ENCODE measurements around the gene DUOX2.

DUOX2 gene

DNA sequence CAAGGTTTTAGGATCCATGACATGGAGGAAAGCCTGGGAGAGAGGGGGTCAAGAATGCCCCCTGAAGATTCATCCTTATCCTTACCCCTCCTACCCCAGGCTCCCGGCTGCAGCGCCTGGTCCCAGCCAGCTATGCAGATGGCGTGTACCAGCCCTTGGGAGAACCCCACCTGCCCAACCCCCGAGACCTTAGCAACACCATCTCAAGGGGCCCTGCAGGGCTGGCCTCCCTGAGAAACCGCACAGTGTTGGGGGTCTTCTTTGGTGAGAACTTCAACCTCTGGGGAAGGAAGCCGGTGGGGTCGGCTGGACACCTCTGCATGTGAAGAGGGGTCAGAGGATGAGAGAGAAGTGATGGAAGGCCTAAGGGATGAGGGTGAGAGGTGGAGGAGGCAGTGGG, 20.1 kb upstream of the DUOX2 start:
- WGBS (ENCODE audit: insufficient coverage): 98% methylated on average over 5 of the region's 7 CpGs
- H3K27ac ChIP-seq (ENCODE audit: insufficient read depth in 1 of 2, low read depth in 1 of 2, low read length in 2 of 2, poor library complexity in 1 of 2, severe bottlenecking in 2 of 2): no peak overlapping the region
- H3K4me3 ChIP-seq (ENCODE audit: control insufficient read depth in 1 of 7, extremely low read depth in 1 of 7, insufficient read depth in 4 of 7, low read depth in 2 of 7, low read length in 6 of 7): no peak overlapping the region
- H3K36me3 ChIP-seq (ENCODE audit: control insufficient read depth in 4 of 4, insufficient read depth in 4 of 4, low read length in 3 of 4): no peaks in the 10 kb centered on the region
- peaks cover 0 to 81% (median 41%) of the 10 kb centered on the region in 5 experiments for H3K27me3 ChIP-seq (replicated peaks in 2 of 5; ENCODE audit: control insufficient read depth in 4 of 5, insufficient read depth in 5 of 5, low read length in 4 of 5)
- ChIA-PET CTCF (interaction anchor here (1.0 to 1.2 kb wide), 2 partner anchors 7 to 13 kb away, joined by 3 to 5 read pairs; no protein-coding TSS in a partner anchor), POLR2A (no interaction called here)
- H3K4me1 ChIP-seq (ENCODE audit: control extremely low read depth in 1 of 4, control insufficient read depth in 4 of 4, insufficient read depth in 4 of 4, low read length in 3 of 4): peaks cover 0 to 13% (median 7%) of the 10 kb centered on the region in 4 experiments
- peaks cover 0 to 2% (median 0%) of the 10 kb centered on the region in 5 experiments for H3K9me3 ChIP-seq (ENCODE audit: control extremely low read depth in 1 of 5, control insufficient read depth in 4 of 5, insufficient read depth in 2 of 5, low read depth in 1 of 5, low read length in 4 of 5)
- DNase-seq: no peak

DNA sequence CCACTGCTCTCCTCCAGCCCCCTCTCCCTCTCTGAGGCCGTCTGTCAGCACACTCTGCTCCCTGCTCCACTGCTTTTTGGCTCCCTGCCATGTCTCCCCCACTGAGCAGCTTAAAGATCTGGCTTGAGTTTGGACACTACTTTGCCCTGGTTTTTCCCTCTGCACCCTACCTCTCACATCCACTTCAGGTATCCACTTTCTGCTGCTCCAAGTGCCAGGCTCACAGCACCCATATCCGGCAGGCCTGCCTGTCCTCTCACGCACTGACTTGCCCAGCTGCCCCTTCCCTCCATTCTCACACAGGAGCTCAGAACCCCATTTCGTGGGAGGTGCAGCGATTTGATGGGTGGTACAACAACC, 19.6 kb upstream of the DUOX2 start:
- H3K4me3 ChIP-seq (ENCODE audit: control insufficient read depth in 1 of 7, extremely low read depth in 1 of 7, insufficient read depth in 4 of 7, low read depth in 2 of 7, low read length in 6 of 7): no peak overlapping the region
- peaks cover 0 to 17% (median 8%) of the 10 kb centered on the region in 4 experiments for H3K4me1 ChIP-seq (ENCODE audit: control extremely low read depth in 1 of 4, control insufficient read depth in 4 of 4, insufficient read depth in 4 of 4, low read length in 3 of 4)
- no peaks in the 10 kb centered on the region for H3K36me3 ChIP-seq (ENCODE audit: control insufficient read depth in 4 of 4, insufficient read depth in 4 of 4, low read length in 3 of 4)
- POLR2A ChIA-PET: no interaction called here
- peaks cover 0 to 86% (median 44%) of the 10 kb centered on the region in 5 experiments for H3K27me3 ChIP-seq (replicated peaks in 2 of 5; ENCODE audit: control insufficient read depth in 4 of 5, insufficient read depth in 5 of 5, low read length in 4 of 5)
- WGBS (ENCODE audit: insufficient coverage): 81% methylated on average over 2 of the region's 5 CpGs
- peaks cover 0 to 2% (median 0%) of the 10 kb centered on the region in 5 experiments for H3K9me3 ChIP-seq (ENCODE audit: control extremely low read depth in 1 of 5, control insufficient read depth in 4 of 5, insufficient read depth in 2 of 5, low read depth in 1 of 5, low read length in 4 of 5)
- DNase-seq: no peak
- H3K27ac ChIP-seq (ENCODE audit: insufficient read depth in 1 of 2, low read depth in 1 of 2, low read length in 2 of 2, poor library complexity in 1 of 2, severe bottlenecking in 2 of 2): no peak overlapping the region
- CTCF ChIA-PET: interaction anchor here (1.0 to 2.0 kb wide), 3 partner anchors 12 to 30 kb away, joined by 3 to 5 read pairs (median 4); no protein-coding TSS in a partner anchor

DNA sequence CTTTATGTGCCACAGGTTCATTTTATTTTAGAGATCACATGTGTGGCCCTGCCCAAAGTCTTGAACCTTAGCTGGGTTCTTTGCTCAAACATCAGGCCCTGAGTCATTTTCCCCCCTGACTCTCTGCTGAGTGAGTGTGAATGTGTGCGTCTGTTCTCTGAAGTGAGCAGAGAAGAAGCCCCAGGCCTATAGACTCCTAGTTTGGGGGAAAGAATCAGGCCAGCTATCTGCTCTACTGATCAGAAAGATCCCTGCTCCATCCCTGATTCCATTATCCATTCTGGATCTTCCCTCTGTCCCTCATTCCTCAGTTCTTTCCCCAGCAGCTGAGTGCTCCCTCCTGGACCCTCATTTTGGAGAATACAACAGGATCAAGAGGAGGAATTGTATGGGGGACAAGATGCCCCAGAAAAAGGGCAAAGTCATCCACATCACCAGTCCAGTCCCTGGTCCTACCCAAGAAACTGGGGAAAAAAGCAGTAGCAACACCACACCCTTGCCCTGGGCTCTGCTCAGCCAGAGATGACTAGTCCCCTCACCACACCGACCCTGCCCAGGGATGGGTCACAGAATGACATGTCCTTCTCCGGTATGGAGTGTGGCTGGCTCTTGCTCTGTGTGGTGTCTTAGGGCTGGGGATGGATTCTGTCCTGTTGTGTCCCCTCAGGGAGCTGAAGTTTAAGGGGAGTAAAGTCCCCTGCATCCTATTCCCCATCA, 19.0 kb upstream of the DUOX2 start:
- no peak overlapping the region for H3K4me3 ChIP-seq (ENCODE audit: control insufficient read depth in 1 of 7, extremely low read depth in 1 of 7, insufficient read depth in 4 of 7, low read depth in 2 of 7, low read length in 6 of 7)
- 100% methylated on average over 1 of the region's 3 CpGs for WGBS (ENCODE audit: insufficient coverage)
- H3K27ac ChIP-seq (ENCODE audit: insufficient read depth in 1 of 2, low read depth in 1 of 2, low read length in 2 of 2, poor library complexity in 1 of 2, severe bottlenecking in 2 of 2): no peak overlapping the region
- CTCF ChIA-PET: interaction anchor here (1.0 to 2.0 kb wide), 3 partner anchors 12 to 31 kb away, joined by 3 to 5 read pairs (median 4); no protein-coding TSS in a partner anchor
- POLR2A ChIA-PET: no interaction called here
- peaks cover 0 to 2% (median 0%) of the 10 kb centered on the region in 5 experiments for H3K9me3 ChIP-seq (ENCODE audit: control extremely low read depth in 1 of 5, control insufficient read depth in 4 of 5, insufficient read depth in 2 of 5, low read depth in 1 of 5, low read length in 4 of 5)
- H3K4me1 ChIP-seq (ENCODE audit: control extremely low read depth in 1 of 4, control insufficient read depth in 4 of 4, insufficient read depth in 4 of 4, low read length in 3 of 4): peaks cover 0 to 17% (median 8%) of the 10 kb centered on the region in 4 experiments
- H3K27me3 ChIP-seq (replicated peaks in 2 of 5; ENCODE audit: control insufficient read depth in 4 of 5, insufficient read depth in 5 of 5, low read length in 4 of 5): peaks cover 0 to 88% (median 47%) of the 10 kb centered on the region in 5 experiments
- no peaks in the 10 kb centered on the region for H3K36me3 ChIP-seq (ENCODE audit: control insufficient read depth in 4 of 4, insufficient read depth in 4 of 4, low read length in 3 of 4)
- no peak for DNase-seq

DNA sequence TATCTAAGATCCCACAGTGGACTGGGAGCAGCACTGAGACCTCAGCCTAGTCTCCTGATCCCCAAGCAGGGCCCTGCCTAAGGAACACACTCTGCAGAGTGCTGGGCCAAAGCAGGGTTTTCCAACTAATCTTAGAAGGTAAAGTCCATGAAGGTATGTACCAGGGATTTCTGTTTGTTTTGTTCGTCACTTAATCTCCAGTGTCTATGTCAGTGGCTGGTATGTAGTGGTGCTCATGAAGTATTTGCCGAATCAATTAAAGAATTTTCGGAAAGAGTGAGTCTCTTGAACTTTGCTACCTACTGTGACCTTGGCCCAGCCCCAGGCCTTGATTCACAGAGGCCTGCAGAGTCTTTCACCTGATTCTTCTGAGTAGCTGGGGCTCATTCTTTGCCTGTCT, 17.5 kb upstream of the DUOX2 start:
- H3K9me3 ChIP-seq (ENCODE audit: control extremely low read depth in 1 of 5, control insufficient read depth in 4 of 5, insufficient read depth in 2 of 5, low read depth in 1 of 5, low read length in 4 of 5): peaks cover 0 to 2% (median 0%) of the 10 kb centered on the region in 5 experiments
- 100% methylated on average over 2 of the region's 3 CpGs for WGBS (ENCODE audit: insufficient coverage)
- CTCF ChIA-PET: interaction anchor here (1.2 to 2.2 kb wide), 6 partner anchors 10 to 45 kb away, joined by 3 to 13 read pairs (median 4); no protein-coding TSS in a partner anchor
- no peaks in the 10 kb centered on the region for H3K36me3 ChIP-seq (ENCODE audit: control insufficient read depth in 4 of 4, insufficient read depth in 4 of 4, low read length in 3 of 4)
- no peak overlapping the region for H3K4me3 ChIP-seq (ENCODE audit: control insufficient read depth in 1 of 7, extremely low read depth in 1 of 7, insufficient read depth in 4 of 7, low read depth in 2 of 7, low read length in 6 of 7)
- H3K27me3 ChIP-seq (replicated peaks in 2 of 5; ENCODE audit: control insufficient read depth in 4 of 5, insufficient read depth in 5 of 5, low read length in 4 of 5): peaks cover 5 to 92% (median 47%) of the 10 kb centered on the region in 5 experiments
- POLR2A ChIA-PET: no interaction called here
- H3K27ac ChIP-seq (ENCODE audit: insufficient read depth in 1 of 2, low read depth in 1 of 2, low read length in 2 of 2, poor library complexity in 1 of 2, severe bottlenecking in 2 of 2): no peak overlapping the region
- DNase-seq: no peak
- peaks cover 0 to 17% (median 8%) of the 10 kb centered on the region in 4 experiments for H3K4me1 ChIP-seq (ENCODE audit: control extremely low read depth in 1 of 4, control insufficient read depth in 4 of 4, insufficient read depth in 4 of 4, low read length in 3 of 4)

DNA sequence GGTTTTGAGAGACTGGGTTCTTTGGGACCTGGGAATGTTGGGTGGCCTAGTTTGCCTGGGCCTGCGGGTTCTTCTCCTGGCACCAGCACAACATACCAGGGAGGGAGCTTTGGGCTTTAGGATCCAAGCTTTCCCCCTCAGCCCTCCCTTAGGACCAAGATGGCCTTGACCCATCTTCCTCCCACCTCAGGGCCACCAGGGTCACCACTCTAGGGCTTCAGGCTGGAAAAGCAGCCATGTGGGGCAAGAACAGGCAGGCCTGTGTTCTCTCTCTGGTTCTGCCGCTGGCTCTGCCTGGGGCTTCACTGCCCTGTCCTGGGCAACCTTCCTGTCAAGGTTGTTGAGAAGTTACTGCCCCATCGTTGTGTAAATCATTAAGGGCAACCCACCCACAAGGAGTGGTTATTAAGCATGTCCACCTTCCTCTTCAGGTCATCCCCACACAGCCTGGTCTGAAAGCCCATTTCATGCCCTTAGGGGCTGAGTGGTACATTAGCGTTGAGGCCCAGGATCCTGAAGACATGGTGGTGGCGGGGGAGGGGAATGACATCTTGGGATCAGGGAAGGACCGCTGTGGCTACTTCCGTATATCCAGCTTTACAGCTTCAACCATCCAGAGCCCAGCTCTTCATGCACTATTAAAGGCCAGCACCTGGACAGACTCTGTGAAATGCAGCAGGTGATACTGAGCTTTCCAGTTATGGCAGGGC, 16.5 kb upstream of the DUOX2 start:
- H3K9me3 ChIP-seq (ENCODE audit: control extremely low read depth in 1 of 5, control insufficient read depth in 4 of 5, insufficient read depth in 2 of 5, low read depth in 1 of 5, low read length in 4 of 5): peaks cover 0 to 2% (median 0%) of the 10 kb centered on the region in 5 experiments
- DNase-seq: no peak
- CTCF ChIA-PET: interaction anchor here (1.0 to 2.2 kb wide), 5 partner anchors 9 to 15 kb away, joined by 3 to 13 read pairs (median 4); no protein-coding TSS in a partner anchor
- POLR2A ChIA-PET: no interaction called here
- H3K4me3 ChIP-seq (ENCODE audit: control insufficient read depth in 1 of 7, extremely low read depth in 1 of 7, insufficient read depth in 4 of 7, low read depth in 2 of 7, low read length in 6 of 7): no peak overlapping the region
- no peak overlapping the region for H3K27ac ChIP-seq (ENCODE audit: insufficient read depth in 1 of 2, low read depth in 1 of 2, low read length in 2 of 2, poor library complexity in 1 of 2, severe bottlenecking in 2 of 2)
- no peaks in the 10 kb centered on the region for H3K36me3 ChIP-seq (ENCODE audit: control insufficient read depth in 4 of 4, insufficient read depth in 4 of 4, low read length in 3 of 4)
- peaks cover 5 to 88% (median 45%) of the 10 kb centered on the region in 5 experiments for H3K27me3 ChIP-seq (replicated peaks in 2 of 5; ENCODE audit: control insufficient read depth in 4 of 5, insufficient read depth in 5 of 5, low read length in 4 of 5)
- peaks cover 0 to 17% (median 8%) of the 10 kb centered on the region in 4 experiments for H3K4me1 ChIP-seq (ENCODE audit: control extremely low read depth in 1 of 4, control insufficient read depth in 4 of 4, insufficient read depth in 4 of 4, low read length in 3 of 4)
- 91% methylated on average over 4 of the region's 7 CpGs for WGBS (ENCODE audit: insufficient coverage)

DNA sequence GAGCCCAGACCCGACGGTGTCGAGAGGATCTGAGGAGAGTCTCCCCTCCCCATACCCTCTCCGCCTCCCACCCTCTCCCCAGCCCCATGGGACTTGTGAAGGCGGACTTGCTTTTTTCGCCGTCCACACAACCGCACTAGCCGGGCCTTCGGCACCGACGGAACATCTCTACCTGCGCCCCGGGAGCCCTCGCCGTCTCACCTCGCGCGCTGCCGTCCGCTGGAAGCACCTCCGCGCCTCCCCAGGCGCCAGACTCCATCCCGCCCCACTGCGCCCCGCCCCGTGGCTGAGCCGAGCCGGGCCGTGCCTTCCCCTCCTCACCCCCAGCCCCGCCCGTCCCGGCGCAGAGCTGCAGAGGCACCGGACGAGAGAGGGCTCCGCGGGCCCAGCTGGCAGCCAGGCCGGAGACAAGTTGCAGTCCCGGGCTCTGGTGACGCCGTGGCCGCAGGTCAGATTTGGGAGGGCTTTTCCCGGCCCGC, 15.7 kb upstream of the DUOX2 start, which contains the start of the genes DUOX1 and DUOXA1:
TSS of gene DUOX1 (plus strand) at position 344 of the 479 bp plus-strand sequence. CDS start 1,973 bp downstream, outside the sequence.
TSS of gene DUOXA1 (minus strand) at position 229 of the 479 bp plus-strand sequence. CDS start 6,865 bp downstream, outside the sequence.
- WGBS (ENCODE audit: insufficient coverage): 4% methylated on average over 33 of the region's 46 CpGs
- Histone ChIP-seq H3K27ac (ENCODE audit: insufficient read depth in 1 of 2, low read depth in 1 of 2, low read length in 2 of 2, poor library complexity in 1 of 2, severe bottlenecking in 2 of 2) (no peak within 1 kb of the TSS), H3K27me3 (replicated peaks in 2 of 5; ENCODE audit: control insufficient read depth in 4 of 5, insufficient read depth in 5 of 5, low read length in 4 of 5) (peaks cover 5 to 88% (median 46%) of the 10 kb centered on the region in 5 experiments), H3K4me3 (ENCODE audit: control insufficient read depth in 1 of 7, extremely low read depth in 1 of 7, insufficient read depth in 4 of 7, low read depth in 2 of 7, low read length in 6 of 7) (peak within 1 kb of the TSS in 4 of 7 experiments; percentile 23 to 61 (median 46)), H3K36me3 (ENCODE audit: control insufficient read depth in 4 of 4, insufficient read depth in 4 of 4, low read length in 3 of 4) (no peaks in the 10 kb centered on the region), H3K4me1 (ENCODE audit: control extremely low read depth in 1 of 4, control insufficient read depth in 4 of 4, insufficient read depth in 4 of 4, low read length in 3 of 4) (peaks cover 0 to 10% (median 5%) of the 10 kb centered on the region in 4 experiments), H3K9me3 (ENCODE audit: control extremely low read depth in 1 of 5, control insufficient read depth in 4 of 5, insufficient read depth in 2 of 5, low read depth in 1 of 5, low read length in 4 of 5) (peaks cover 0 to 2% (median 0%) of the 10 kb centered on the region in 5 experiments)
- ChIA-PET POLR2A (no interaction called here), CTCF (interaction anchor here (1.0 to 2.2 kb wide), 2 partner anchors 12 to 16 kb away, joined by 4 to 13 read pairs; no protein-coding TSS in a partner anchor)
- peak in 2 of 3 donors; percentile 23 to 33 for DNase-seq

Measured in common myeloid progenitor, CD34-positive (primary cell).